ENCODE results near the gene KCTD17. TPM values are rescaled to one million over a fixed set of nuclear protein-coding genes. Genes with fewer than 3 reads are reported as not detected.

Gene KCTD17
- total RNA-seq, 1 experiment from 2014 or later = 32.7 TPM

DNA sequence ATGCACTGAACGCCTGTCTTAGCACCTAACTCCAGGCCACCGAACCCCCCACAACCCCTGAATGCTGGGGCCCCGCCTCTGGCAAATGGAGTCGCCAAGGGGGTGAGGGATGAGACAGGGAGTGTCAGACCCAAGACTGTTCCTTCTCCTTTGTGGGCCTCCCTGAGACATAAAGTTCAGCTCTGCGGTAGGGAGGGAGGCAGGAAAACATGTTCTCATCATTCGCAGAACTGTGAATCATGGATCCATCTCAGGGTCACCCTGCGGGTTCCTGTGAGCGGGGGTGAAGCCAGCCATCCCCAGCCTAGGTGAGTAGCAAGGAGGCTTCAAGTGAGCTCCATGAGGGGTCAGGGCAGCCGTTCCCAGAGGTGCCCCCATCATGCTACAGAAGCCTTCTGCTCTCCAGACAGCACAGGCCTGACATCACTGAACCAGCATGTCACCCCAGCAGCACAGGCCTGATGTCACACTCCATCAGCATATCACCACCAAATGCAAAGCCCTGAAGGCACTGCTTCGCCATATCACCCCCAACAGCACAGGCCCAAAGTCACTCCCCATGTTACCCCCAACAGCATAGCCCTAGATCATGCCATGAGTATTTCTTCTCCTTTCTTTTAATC is 30.8 kb downstream of the KCTD17 start:
- H3K27me3 ChIP-seq (ENCODE audit: control insufficient read depth, insufficient read depth, low read length) = no peaks in the 10 kb centered on the region
- no peaks in the 10 kb centered on the region for H3K9me3 ChIP-seq (ENCODE audit: control insufficient read depth, insufficient read depth, low read depth, low read length)
- in situ Hi-C loops (cut with HindIII; ENCODE audit: low pct_unique_long_range_greater_than_20kb, low sequenced_read_pairs) (no loop called here), intact Hi-C loops (cut with micrococcal nuclease; ENCODE audit: unreplicated experiment) (no loop called here)
- no TSS peak for BruUV-seq (replicated peaks)
- ATAC-seq (no peak), DNase-seq (ENCODE audit: low read depth, low spot score) (no peak)
- H3K27ac ChIP-seq (ENCODE audit: low read length) = no peak overlapping the region
- CTCF ChIA-PET = no interaction called here
- H3K4me1 ChIP-seq (ENCODE audit: control insufficient read depth, insufficient read depth, low read length) = no peaks in the 10 kb centered on the region
- TF ChIP-seq, protein P1, sequence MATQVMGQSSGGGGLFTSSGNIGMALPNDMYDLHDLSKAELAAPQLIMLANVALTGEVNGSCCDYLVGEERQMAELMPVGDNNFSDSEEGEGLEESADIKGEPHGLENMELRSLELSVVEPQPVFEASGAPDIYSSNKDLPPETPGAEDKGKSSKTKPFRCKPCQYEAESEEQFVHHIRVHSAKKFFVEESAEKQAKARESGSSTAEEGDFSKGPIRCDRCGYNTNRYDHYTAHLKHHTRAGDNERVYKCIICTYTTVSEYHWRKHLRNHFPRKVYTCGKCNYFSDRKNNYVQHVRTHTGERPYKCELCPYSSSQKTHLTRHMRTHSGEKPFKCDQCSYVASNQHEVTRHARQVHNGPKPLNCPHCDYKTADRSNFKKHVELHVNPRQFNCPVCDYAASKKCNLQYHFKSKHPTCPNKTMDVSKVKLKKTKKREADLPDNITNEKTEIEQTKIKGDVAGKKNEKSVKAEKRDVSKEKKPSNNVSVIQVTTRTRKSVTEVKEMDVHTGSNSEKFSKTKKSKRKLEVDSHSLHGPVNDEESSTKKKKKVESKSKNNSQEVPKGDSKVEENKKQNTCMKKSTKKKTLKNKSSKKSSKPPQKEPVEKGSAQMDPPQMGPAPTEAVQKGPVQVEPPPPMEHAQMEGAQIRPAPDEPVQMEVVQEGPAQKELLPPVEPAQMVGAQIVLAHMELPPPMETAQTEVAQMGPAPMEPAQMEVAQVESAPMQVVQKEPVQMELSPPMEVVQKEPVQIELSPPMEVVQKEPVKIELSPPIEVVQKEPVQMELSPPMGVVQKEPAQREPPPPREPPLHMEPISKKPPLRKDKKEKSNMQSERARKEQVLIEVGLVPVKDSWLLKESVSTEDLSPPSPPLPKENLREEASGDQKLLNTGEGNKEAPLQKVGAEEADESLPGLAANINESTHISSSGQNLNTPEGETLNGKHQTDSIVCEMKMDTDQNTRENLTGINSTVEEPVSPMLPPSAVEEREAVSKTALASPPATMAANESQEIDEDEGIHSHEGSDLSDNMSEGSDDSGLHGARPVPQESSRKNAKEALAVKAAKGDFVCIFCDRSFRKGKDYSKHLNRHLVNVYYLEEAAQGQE (IDR thresholded peaks at IDR 0.05; ENCODE audit: insufficient read depth in 1 of 2, low read depth in 2 of 2, low read length in 1 of 2) = no peak
- TF ChIP-seq POLR2AphosphoS5 (IDR thresholded peaks at IDR 0.05; ENCODE audit: low read depth, low read length) = no peak
- no peak for TF ChIP-seq TCF7L2 (IDR thresholded peaks at IDR 0.05; ENCODE audit: low read depth, low read length)
- TF ChIP-seq SIN3A (IDR thresholded peaks at IDR 0.05; ENCODE audit: borderline replicate concordance, insufficient read depth, low read depth, low read length) = no peak
- TF ChIP-seq CTCF (IDR thresholded peaks at IDR 0.05) = no peak
- H3K36me3 ChIP-seq (ENCODE audit: control insufficient read depth, insufficient read depth, low read length) = no peaks in the 10 kb centered on the region
- H3K4me3 ChIP-seq (ENCODE audit: low read depth in 2 of 2, low read length in 2 of 2) = no peak overlapping the region
- POLR2A ChIA-PET = no interaction called here

DNA sequence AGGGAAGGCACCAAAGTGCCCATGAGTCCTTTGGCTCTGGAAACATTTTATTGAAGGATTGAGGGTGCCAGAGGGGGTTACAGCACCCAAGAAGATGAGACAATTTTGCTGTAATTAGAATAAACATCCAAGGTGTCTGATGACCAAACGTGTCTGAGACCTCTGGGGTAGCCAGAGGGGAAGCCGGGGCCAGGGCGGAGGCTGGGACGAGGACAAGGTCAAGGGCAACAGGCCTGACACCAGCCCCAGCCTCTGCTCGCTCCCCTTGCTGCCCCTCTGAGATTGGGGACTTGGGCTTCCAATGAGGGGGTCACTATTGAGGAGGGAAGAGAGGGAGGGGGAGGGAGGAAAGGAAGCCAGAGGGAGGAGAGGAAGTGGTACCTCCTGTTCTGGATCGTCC is 32.4 kb downstream of the KCTD17 start:
- CTCF ChIA-PET = no interaction called here
- no peaks in the 10 kb centered on the region for H3K36me3 ChIP-seq (ENCODE audit: control insufficient read depth, insufficient read depth, low read length)
- no peak for TF ChIP-seq POLR2AphosphoS5 (IDR thresholded peaks at IDR 0.05; ENCODE audit: low read depth, low read length)
- TF ChIP-seq, protein P1 (IDR thresholded peaks at IDR 0.05; ENCODE audit: insufficient read depth in 1 of 2, low read depth in 2 of 2, low read length in 1 of 2) = no peak
- no peak for TF ChIP-seq CTCF (IDR thresholded peaks at IDR 0.05)
- TF ChIP-seq SIN3A (IDR thresholded peaks at IDR 0.05; ENCODE audit: borderline replicate concordance, insufficient read depth, low read depth, low read length) = no peak
- no peak for TF ChIP-seq TCF7L2 (IDR thresholded peaks at IDR 0.05; ENCODE audit: low read depth, low read length)
- no TSS peak for BruUV-seq (replicated peaks)
- no peaks in the 10 kb centered on the region for H3K9me3 ChIP-seq (ENCODE audit: control insufficient read depth, insufficient read depth, low read depth, low read length)
- ATAC-seq (no peak), DNase-seq (ENCODE audit: low read depth, low spot score) (no peak)
- no peaks in the 10 kb centered on the region for H3K27me3 ChIP-seq (ENCODE audit: control insufficient read depth, insufficient read depth, low read length)
- no peak overlapping the region for H3K27ac ChIP-seq (ENCODE audit: low read length)
- POLR2A ChIA-PET = no interaction called here
- H3K4me1 ChIP-seq (ENCODE audit: control insufficient read depth, insufficient read depth, low read length) = no peaks in the 10 kb centered on the region
- in situ Hi-C loops (cut with HindIII; ENCODE audit: low pct_unique_long_range_greater_than_20kb, low sequenced_read_pairs) (no loop called here), intact Hi-C loops (cut with micrococcal nuclease; ENCODE audit: unreplicated experiment) (no loop called here)
- H3K4me3 ChIP-seq (ENCODE audit: low read depth in 2 of 2, low read length in 2 of 2) = no peak overlapping the region

Data from Panc1 (cell line).